GM21529 (cell line): ENCODE measurements around the gene EML3.

Source experiments
- ATAC-seq: cut with Tn5 transposase; IDR thresholded peaks from one replicate; pipeline ENCODE4 v1.9.1; 2021; ENCODE audit not compliant: unreplicated experiment

Gene EML3

GRCh38 chr11:62553839-62554361 is 58.7 kb downstream of the EML3 start:
- no peak for ATAC-seq

- no peak for ATAC-seq
These were observed 59.3 kb downstream of the EML3 start for GRCh38 chr11:62553080-62553838.

GRCh38 chr11:62552485-62553079 is 60.0 kb downstream of the EML3 start:
- no peak for ATAC-seq
